HG03039 (cell line): Measurements from ENCODE around the gene NCOA3.

ENCODE experiments used
- ATAC-seq: cut with Tn5 transposase; IDR thresholded peaks from one replicate; pipeline ENCODE4 v1.9.1; 2021; ENCODE audit warnings: mild to moderate bottlenecking, moderate library complexity; ENCODE audit not compliant: unreplicated experiment

NCOA3 gene

DNA sequence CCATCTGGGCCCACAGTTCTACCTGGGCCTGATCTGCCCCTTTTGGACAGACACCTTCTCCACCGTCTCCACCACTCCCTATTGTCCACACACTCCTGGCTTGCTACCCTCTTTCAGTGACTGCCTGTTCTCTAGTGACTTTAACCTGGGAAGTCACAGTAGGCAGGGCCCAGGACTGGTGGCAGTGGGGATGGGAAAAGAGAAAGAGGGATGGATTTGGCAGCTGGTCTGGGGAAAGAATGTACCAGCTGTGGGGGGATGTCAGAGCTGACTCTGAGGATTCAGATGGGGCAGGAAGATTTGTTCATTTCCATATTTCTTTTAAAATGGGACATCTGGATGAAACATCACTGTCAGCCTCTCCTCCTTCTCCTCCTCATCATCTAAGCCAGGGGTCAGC, 198.1 kb downstream of the NCOA3 start:
- no peak for ATAC-seq

GRCh38 chr20:47700327-47700726, 198.6 kb downstream of the NCOA3 start:
- no peak for ATAC-seq

DNA sequence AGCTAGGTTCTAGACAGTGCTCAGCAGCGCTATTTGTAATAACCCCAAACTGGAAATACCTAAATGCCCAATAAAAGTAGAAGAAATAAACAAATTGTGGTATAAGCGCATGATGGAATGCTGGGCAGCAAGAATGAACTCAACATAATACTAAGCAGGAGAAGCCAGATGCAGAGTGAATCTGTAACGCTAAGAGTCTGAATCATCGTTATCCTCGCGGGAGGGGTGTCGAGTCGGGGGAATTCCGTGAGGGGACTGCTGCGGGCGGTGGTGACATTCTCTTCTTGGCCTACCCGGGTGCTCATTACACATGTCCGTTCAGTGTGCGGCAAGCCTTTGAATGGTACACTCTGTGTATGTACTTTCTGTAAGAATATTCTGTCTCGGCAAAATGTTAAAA, 199.9 kb downstream of the NCOA3 start:
- no peak for ATAC-seq

DNA sequence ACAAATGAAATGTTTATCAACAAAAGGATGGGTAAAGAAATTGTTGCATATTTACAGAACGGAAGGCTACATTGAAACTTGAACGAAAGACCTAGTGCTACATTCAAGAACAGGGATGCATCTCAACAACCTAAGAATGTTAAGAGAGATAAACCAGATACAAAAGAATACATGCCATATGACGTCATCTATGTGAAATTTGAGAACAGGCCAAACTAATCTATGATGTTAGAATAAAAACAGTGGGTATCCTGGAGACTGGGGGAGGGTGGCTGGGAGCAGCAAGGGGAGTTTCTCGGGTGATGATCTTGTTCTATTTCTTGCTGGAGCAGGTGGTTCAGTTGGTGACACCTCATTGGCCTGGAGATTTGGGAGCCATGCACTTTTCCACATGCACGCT, 202.1 kb downstream of the NCOA3 start:
- no peak for ATAC-seq

DNA sequence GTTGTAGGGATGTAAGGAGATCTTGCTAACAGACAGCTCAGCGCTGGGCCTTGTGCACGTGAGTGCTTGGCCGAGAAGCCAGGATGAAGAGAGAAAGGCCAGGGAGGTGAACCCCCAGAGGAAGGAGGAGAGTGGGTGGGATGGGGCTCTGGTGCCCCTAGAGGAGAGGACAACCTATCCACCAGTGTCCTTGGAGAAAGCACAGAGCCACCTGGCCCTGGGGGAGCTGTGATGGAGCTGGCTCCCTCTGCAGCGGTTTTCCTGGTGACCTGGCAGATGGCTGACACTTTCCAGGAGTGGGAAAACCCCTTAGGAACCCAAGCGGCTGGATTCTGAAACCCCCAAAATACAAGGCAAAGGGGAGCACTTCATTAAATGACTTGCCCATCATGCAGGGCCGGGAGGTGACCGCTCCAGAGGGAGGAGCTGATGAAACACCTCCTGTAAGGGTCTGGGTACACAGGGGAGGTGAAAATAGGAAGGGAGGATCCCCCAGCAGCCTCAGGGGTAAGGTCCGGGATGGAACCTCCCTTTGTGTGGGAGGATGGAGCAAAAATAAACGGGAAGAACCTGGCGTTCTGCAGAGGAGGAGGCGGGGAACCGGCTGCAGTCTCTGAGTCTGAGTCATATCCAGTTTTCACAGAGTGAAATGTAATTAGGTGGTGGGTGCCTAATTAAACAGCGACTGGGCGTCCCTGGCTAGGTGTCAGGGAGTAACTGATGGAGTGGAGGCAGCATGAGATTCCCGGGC, 203.2 kb downstream of the NCOA3 start:
- no peak for ATAC-seq

- ATAC-seq, result no peak
Measured at GRCh38 chr20:47705497-47705856, 203.8 kb downstream of the NCOA3 start.

- ATAC-seq, result no peak
Measured at GRCh38 chr20:47706345-47706744, 204.7 kb downstream of the NCOA3 start.
